Tibial nerve (tissue), 4 donors: ENCODE measurements around the gene PHKB. TPM values are rescaled to one million over a fixed set of nuclear protein-coding genes. Genes with fewer than 3 reads are reported as not detected.

ENCODE experiments used
- DNase-seq, 2 donors: peaks; one replicate each; pipeline ENCODE4 v3.0.0-alpha.2; 2019; ENCODE audit warnings: low spot score in 2 of 2
- H3K27ac ChIP-seq, 4 donors: fragments of 200-600 bp; sonication (generic) in 3 of 4; one replicate each; pipeline ENCODE4 v1.5.1; 2017 to 2019; ENCODE audit warnings: mild to moderate bottlenecking in 1 of 4
- H3K27me3 ChIP-seq, 2 donors: fragments of 200-600 bp; sonication (generic) in 1 of 2; one replicate each; pipeline versions ENCODE4 v1.5.1 to v1.6.0; 2017 to 2019
- H3K36me3 ChIP-seq, 3 donors: fragments of 200-600 bp; sonication (generic); one replicate each; pipeline ENCODE4 v1.5.1; 2018 to 2019
- H3K4me1 ChIP-seq, 4 donors: fragments of 200-600 bp; sonication (generic) in 3 of 4; one replicate each; pipeline ENCODE4 v1.5.1; 2017 to 2019
- H3K4me3 ChIP-seq, 4 donors: fragments of 200-600 bp; sonication (generic) in 3 of 4; one replicate each; pipeline ENCODE4 v1.5.1; 2017 to 2019; ENCODE audit warnings: mild to moderate bottlenecking in 1 of 4, moderate library complexity in 1 of 4
- H3K9me3 ChIP-seq, 4 donors: fragments of 200-600 bp; sonication (generic) in 3 of 4; one replicate each; pipeline ENCODE4 v1.5.1; 2017 to 2019
- EP300 ChIP-seq, 2 donors: sonication (generic); formaldehyde crosslinking; IDR thresholded peaks; one replicate each; pipeline ENCODE4 v1.6.1; 2017; ENCODE audit warnings: antibody characterized with exemption in 2 of 2, mild to moderate bottlenecking in 1 of 2
- POLR2A ChIP-seq, 2 donors: fragments of 450-650 bp; IDR thresholded peaks; one replicate each; pipeline ENCODE4 v1.6.1; 2017; ENCODE audit warnings: antibody characterized with exemption in 2 of 2, mild to moderate bottlenecking in 2 of 2, moderate library complexity in 2 of 2
- WGBS, 2 donors: methylation state at CpG; one replicate each; pipeline ENCODE4 v1.1.5; 2018; 5-methylcytosine and 5-hydroxymethylcytosine counted together
- total RNA-seq, 4 donors: library from RNA; depleted of rRNA; stranded (reverse); fragments of >200 nt; gene quantifications; one replicate each; pipeline ENCODE4 v1.1.0, GENCODE V29; 2016
- TF ChIP-seq, protein P1 (sequence below), 5 experiments: fragments of 200-600 bp in 3 of 5; fragments of 450-650 bp in 2 of 5; sonication (generic) in 3 of 5; IDR thresholded peaks; one replicate each; pipeline ENCODE4 v1.5.1; 2016 to 2019; ENCODE audit warnings: antibody characterized with exemption in 5 of 5, mild to moderate bottlenecking in 3 of 5, moderate library complexity in 2 of 5

Gene PHKB
- total RNA-seq, 4 donors from 2014 or later, result 80.1 to 93.7 (median 82.4) TPM

GRCh38 chr16:47699106-47699505 lies 238.0 kb downstream of the PHKB start:
- Histone ChIP-seq H3K36me3 (peaks cover 0 to 67% (median 0%) of the 10 kb centered on the region in 3 donors), H3K27ac (no peak overlapping the region), H3K9me3 (no peaks in the 10 kb centered on the region), H3K27me3 (no peaks in the 10 kb centered on the region), H3K4me1 (no peaks in the 10 kb centered on the region), H3K4me3 (no peak overlapping the region)
- 82 to 83% methylated on average over 5 of the region's 5 CpGs for WGBS, 2 donors
- peak in 1 of 2 donors; percentile 7 for DNase-seq
- no peak for TF ChIP-seq EP300 (IDR thresholded peaks at IDR 0.05)
- TF ChIP-seq, protein P1, sequence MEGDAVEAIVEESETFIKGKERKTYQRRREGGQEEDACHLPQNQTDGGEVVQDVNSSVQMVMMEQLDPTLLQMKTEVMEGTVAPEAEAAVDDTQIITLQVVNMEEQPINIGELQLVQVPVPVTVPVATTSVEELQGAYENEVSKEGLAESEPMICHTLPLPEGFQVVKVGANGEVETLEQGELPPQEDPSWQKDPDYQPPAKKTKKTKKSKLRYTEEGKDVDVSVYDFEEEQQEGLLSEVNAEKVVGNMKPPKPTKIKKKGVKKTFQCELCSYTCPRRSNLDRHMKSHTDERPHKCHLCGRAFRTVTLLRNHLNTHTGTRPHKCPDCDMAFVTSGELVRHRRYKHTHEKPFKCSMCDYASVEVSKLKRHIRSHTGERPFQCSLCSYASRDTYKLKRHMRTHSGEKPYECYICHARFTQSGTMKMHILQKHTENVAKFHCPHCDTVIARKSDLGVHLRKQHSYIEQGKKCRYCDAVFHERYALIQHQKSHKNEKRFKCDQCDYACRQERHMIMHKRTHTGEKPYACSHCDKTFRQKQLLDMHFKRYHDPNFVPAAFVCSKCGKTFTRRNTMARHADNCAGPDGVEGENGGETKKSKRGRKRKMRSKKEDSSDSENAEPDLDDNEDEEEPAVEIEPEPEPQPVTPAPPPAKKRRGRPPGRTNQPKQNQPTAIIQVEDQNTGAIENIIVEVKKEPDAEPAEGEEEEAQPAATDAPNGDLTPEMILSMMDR (IDR thresholded peaks at IDR 0.05), result no peak
- TF ChIP-seq POLR2A (IDR thresholded peaks at IDR 0.05), result no peak

DNA sequence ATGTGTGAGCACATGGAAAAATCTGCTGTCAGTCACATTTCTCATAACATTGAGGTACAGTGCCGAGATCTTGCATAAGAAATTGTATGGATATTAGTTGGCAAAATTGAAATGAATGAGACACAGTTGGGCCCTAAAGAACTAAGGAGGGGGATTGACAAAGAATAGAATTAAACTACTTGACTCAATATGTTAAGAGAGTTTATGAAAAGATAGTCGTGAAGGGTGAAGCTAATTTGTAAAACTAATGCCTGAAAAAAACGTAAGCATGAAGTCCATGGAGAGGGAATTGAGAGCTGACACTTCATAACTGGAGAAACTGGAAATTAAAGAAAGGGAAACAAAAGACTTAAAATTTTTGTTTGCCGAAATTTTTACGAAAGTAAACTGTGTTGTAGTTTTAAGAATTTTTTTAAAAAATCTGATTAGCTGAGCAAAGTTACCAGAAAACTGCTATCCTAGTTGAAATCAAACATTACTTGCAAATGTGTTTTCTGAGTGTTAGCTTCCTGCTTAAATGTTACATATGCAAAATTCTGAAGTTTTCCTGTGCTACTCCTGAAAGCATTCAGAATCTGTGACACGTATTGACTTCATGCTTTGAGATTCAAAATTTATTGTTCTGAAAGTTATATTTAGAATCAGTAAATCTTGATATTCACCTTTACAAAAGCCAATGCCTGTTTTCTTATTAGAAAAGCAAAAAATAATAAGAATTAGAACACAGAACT lies 239.9 kb downstream of the PHKB start:
- Histone ChIP-seq H3K27me3 (no peaks in the 10 kb centered on the region), H3K27ac (no peak overlapping the region), H3K9me3 (no peaks in the 10 kb centered on the region), H3K4me1 (no peaks in the 10 kb centered on the region), H3K36me3 (peaks cover 0 to 48% (median 0%) of the 10 kb centered on the region in 3 donors), H3K4me3 (no peak overlapping the region)
- 72 to 75% methylated on average over 6 of the region's 6 CpGs for WGBS, 2 donors
- TF ChIP-seq EP300 (IDR thresholded peaks at IDR 0.05) (no peak), POLR2A (IDR thresholded peaks at IDR 0.05) (no peak)
- TF ChIP-seq, protein P1 (IDR thresholded peaks at IDR 0.05), result no peak
- DNase-seq, result no peak

- 79 to 88% methylated on average over 4 of the region's 4 CpGs for WGBS, 2 donors
- Histone ChIP-seq H3K27me3 (no peaks in the 10 kb centered on the region), H3K4me1 (no peaks in the 10 kb centered on the region), H3K27ac (no peak overlapping the region), H3K4me3 (no peak overlapping the region), H3K36me3 (peaks cover 0 to 7% (median 0%) of the 10 kb centered on the region in 3 donors), H3K9me3 (no peaks in the 10 kb centered on the region)
- DNase-seq, result no peak
- no peak for TF ChIP-seq EP300 (IDR thresholded peaks at IDR 0.05)
- TF ChIP-seq, protein P1 (IDR thresholded peaks at IDR 0.05), result no peak
- TF ChIP-seq POLR2A (IDR thresholded peaks at IDR 0.05), result no peak
These were observed 244.1 kb downstream of the PHKB start for GRCh38 chr16:47705266-47705665.

DNA sequence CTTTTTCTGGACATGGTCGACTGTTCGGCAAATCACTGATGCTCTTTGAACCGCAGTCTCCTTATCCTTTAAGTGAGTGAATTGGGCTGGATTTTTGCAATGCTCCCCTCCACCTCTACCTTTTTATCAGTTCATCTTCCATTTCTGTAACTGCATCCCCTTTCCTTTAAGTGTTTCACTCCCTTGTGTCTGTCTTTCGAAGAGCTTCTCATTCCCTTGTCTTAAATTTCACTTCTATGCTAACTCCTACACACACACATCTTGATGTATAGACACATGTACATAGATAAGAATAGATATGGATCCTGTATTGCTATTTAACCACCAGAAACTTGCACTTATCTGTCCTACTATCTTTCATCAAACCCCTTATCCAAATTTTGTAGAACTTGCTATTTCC lies 250.7 kb downstream of the PHKB start:
- Histone ChIP-seq H3K9me3 (no peaks in the 10 kb centered on the region), H3K27me3 (no peaks in the 10 kb centered on the region), H3K4me3 (no peak overlapping the region), H3K36me3 (no peaks in the 10 kb centered on the region), H3K4me1 (no peaks in the 10 kb centered on the region), H3K27ac (no peak overlapping the region)
- TF ChIP-seq, protein P1 (IDR thresholded peaks at IDR 0.05), result no peak
- TF ChIP-seq EP300 (IDR thresholded peaks at IDR 0.05), result no peak
- no peak for TF ChIP-seq POLR2A (IDR thresholded peaks at IDR 0.05)
- no peak for DNase-seq
- WGBS, 2 donors, result 98 to 99% methylated on average over 4 of the region's 4 CpGs
